Keratinocyte (primary cell): ENCODE results near the gene DYRK2. TPM values are rescaled to one million over a fixed set of nuclear protein-coding genes. Genes with fewer than 3 reads are reported as not detected.

Source experiments
- DNase-seq: peaks from one replicate; pipeline ENCODE4 v3.0.0-alpha.2; 2011; ENCODE audit warnings: low read depth, missing footprints, low spot score
- FAIRE-seq: peaks from 2 replicates; lab custom pipeline; 2011; peaks lifted over from hg19 to GRCh38; lab: Jason Lieb, UNC
- H2AFZ ChIP-seq: 2 replicates; pipeline ENCODE4 v1.6.0; 2012; ENCODE audit warnings: low read length, control low read depth, inconsistent platforms; ENCODE audit not compliant: control insufficient read depth
- H3K27ac ChIP-seq: 2 replicates; pipeline ENCODE4 v1.5.1; 2011; ENCODE audit warnings: low read length; ENCODE audit not compliant: control insufficient read depth, insufficient read depth
- H3K27me3 ChIP-seq: 3 replicates; pipeline ENCODE4 v1.6.0; 2011; ENCODE audit warnings: low read length; ENCODE audit not compliant: control insufficient read depth, insufficient read depth; ENCODE audit errors: extremely low read depth
- H3K36me3 ChIP-seq, 2 experiments: 2 replicates in 1 of 2; 3 replicates in 1 of 2; pipeline ENCODE4 v1.5.1; 2011; ENCODE audit warnings: low read length in 2 of 2, mild to moderate bottlenecking in 1 of 2; ENCODE audit not compliant: control insufficient read depth in 2 of 2, insufficient read depth in 2 of 2; ENCODE audit errors: extremely low read depth in 1 of 2
- H3K4me1 ChIP-seq: 3 replicates; pipeline ENCODE4 v1.5.1; 2011; ENCODE audit warnings: low read length; ENCODE audit not compliant: control insufficient read depth, insufficient read depth; ENCODE audit errors: extremely low read depth
- H3K4me2 ChIP-seq: 3 replicates; pipeline ENCODE4 v1.6.0; 2011; ENCODE audit warnings: low read depth, low read length; ENCODE audit not compliant: control insufficient read depth, insufficient read depth; ENCODE audit errors: extremely low read depth
- H3K4me3 ChIP-seq, 3 experiments: fragments of 200-600 bp in 1 of 3; sonication (generic) in 1 of 3; 2 replicates in 2 of 3; 3 replicates in 1 of 3; pipeline ENCODE4 v1.5.1; 2011 to 2016; ENCODE audit warnings: low read length in 3 of 3, mild to moderate bottlenecking in 3 of 3, control low read depth in 2 of 3, inconsistent platforms in 1 of 3, low read depth in 1 of 3, mixed read lengths in 1 of 3, mixed run types in 1 of 3, moderate library complexity in 1 of 3; ENCODE audit not compliant: control insufficient read depth in 2 of 3, insufficient read depth in 2 of 3; ENCODE audit errors: extremely low read depth in 1 of 3
- H3K79me2 ChIP-seq: 2 replicates; pipeline ENCODE4 v1.6.0; 2012; ENCODE audit warnings: low read length; ENCODE audit not compliant: control insufficient read depth, insufficient read depth
- H3K9ac ChIP-seq: 3 replicates; pipeline ENCODE4 v1.6.0; 2011; ENCODE audit warnings: low read length; ENCODE audit not compliant: control insufficient read depth, insufficient read depth; ENCODE audit errors: extremely low read depth
- H3K9me1 ChIP-seq: 3 replicates; pipeline ENCODE4 v1.6.0; 2011; ENCODE audit warnings: low read length; ENCODE audit not compliant: control insufficient read depth, insufficient read depth; ENCODE audit errors: extremely low read depth
- H3K9me3 ChIP-seq: 2 replicates; pipeline ENCODE4 v1.5.1; 2012; ENCODE audit warnings: low read depth, low read length; ENCODE audit not compliant: control insufficient read depth
- H4K20me1 ChIP-seq: 3 replicates; pipeline ENCODE4 v1.6.0; 2011; ENCODE audit warnings: low read length; ENCODE audit not compliant: control insufficient read depth, insufficient read depth; ENCODE audit errors: extremely low read depth
- EZH2 ChIP-seq: IDR thresholded peaks from one replicate; pipeline ENCODE4 v1.6.1; 2012; ENCODE audit warnings: inconsistent platforms, mild to moderate bottlenecking, low read length, moderate library complexity
- dilution Hi-C: fragments of 300-500 bp; cut with MboI; formaldehyde crosslinking; loops from one replicate; pipeline ENCODE4 v1.7.0; 2020; ENCODE audit warnings: low sequenced_read_pairs; ENCODE audit not compliant: extremely low pct_ligation_motif_present
- polyA plus RNA-seq, 5 experiments: library from polyadenylated mRNA; depleted of rRNA in 3 of 5; stranded (reverse) in 3 of 5; stranded (forward) in 1 of 5; unstranded in 1 of 5; fragments of >200 nt; gene quantifications; 1 replicate in 1 of 5; 2 replicates in 3 of 5; 3 replicates in 1 of 5; pipeline versions ENCODE4 v1.2.1 to v1.2.3, GENCODE V29; 2011 to 2012; ENCODE audit warnings: missing spikeins in 2 of 5, low read depth in 1 of 5, low replicate concordance in 1 of 5
- TF ChIP-seq, protein P1 (sequence below), 3 experiments: IDR thresholded peaks in 1 of 3; conservative IDR thresholded peaks in 1 of 3; optimal IDR thresholded peaks in 1 of 3; 2 replicates in 2 of 3; 3 replicates in 1 of 3; pipeline versions ENCODE3 to v1.5.1; 2011; ENCODE audit warnings: low read length in 3 of 3, mild to moderate bottlenecking in 3 of 3, moderate library complexity in 2 of 3, control low read depth in 1 of 3, inconsistent platforms in 1 of 3; ENCODE audit not compliant: insufficient read depth in 2 of 3; ENCODE audit errors: extremely low read depth in 1 of 3

Gene DYRK2
- polyA plus RNA-seq, 1 donor (not counting 4 experiments of a cell fraction or from before 2014, with no cell fraction given) = 22.7 TPM

- Histone ChIP-seq H3K9me1 (peaks cover 3% of the 10 kb centered on the region), H3K79me2 (peaks cover 68% of the 10 kb centered on the region), H3K27ac (peak overlapping the region; percentile 82), H3K4me2 (peak overlapping the region; percentile 99), H3K27me3 (no peaks in the 10 kb centered on the region), H4K20me1 (no peaks in the 10 kb centered on the region), H2AFZ (no peak overlapping the region), H3K9me3 (no peaks in the 10 kb centered on the region), H3K36me3 (peaks cover 0 to 12% of the 10 kb centered on the region in 2 experiments), H3K4me1 (peaks cover 38% of the 10 kb centered on the region), H3K4me3 (peak overlapping the region; percentile 61 to 90 (median 76)), H3K9ac (peak overlapping the region; percentile 90)
- no peak for TF ChIP-seq EZH2
- TF ChIP-seq, protein P1, sequence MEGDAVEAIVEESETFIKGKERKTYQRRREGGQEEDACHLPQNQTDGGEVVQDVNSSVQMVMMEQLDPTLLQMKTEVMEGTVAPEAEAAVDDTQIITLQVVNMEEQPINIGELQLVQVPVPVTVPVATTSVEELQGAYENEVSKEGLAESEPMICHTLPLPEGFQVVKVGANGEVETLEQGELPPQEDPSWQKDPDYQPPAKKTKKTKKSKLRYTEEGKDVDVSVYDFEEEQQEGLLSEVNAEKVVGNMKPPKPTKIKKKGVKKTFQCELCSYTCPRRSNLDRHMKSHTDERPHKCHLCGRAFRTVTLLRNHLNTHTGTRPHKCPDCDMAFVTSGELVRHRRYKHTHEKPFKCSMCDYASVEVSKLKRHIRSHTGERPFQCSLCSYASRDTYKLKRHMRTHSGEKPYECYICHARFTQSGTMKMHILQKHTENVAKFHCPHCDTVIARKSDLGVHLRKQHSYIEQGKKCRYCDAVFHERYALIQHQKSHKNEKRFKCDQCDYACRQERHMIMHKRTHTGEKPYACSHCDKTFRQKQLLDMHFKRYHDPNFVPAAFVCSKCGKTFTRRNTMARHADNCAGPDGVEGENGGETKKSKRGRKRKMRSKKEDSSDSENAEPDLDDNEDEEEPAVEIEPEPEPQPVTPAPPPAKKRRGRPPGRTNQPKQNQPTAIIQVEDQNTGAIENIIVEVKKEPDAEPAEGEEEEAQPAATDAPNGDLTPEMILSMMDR (optimal IDR thresholded peaks at IDR 0.05 in 1 of 3, IDR thresholded peaks at IDR 0.05 in 1 of 3, conservative IDR thresholded peaks at IDR 0.05 in 1 of 3; ENCODE audit: extremely low read depth in 1 of 3, insufficient read depth in 2 of 3, low read length in 3 of 3) = peak in 2 of 3 experiments; percentile 18 to 50
- FAIRE-seq (peak; percentile 34), DNase-seq (no peak)
- dilution Hi-C loops = no loop called here
Observed at GRCh38 chr12:67651132-67651695, 2.7 kb downstream of the DYRK2 start.

DNA sequence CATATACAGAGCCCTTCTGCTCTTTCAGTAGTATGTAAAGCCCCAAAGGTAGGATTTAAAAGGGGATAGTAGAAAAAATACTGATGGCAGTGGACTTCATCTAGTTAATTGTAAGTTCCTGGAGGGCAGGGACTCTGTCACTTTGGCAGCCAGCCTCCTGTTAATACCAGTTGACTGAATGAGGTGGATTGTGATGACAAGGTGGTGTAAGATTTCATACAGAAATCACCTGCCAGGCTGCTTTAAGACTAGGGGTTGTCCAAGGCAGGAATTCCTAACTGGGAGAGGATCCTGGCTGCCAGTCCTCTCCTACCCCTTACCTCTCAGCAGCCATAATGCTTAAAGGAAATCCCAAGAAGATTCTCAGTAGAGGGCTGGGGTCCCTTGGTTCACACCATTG, 7.3 kb downstream of the DYRK2 start:
- no peaks in the 10 kb centered on the region for H3K9me1 ChIP-seq
- dilution Hi-C loops = no loop called here
- no peaks in the 10 kb centered on the region for H3K9me3 ChIP-seq
- no peak for DNase-seq
- H3K4me1 ChIP-seq = peaks cover 24% of the 10 kb centered on the region
- H2AFZ ChIP-seq = no peak overlapping the region
- no peak overlapping the region for H3K27ac ChIP-seq
- TF ChIP-seq, protein P1 (optimal IDR thresholded peaks at IDR 0.05 in 1 of 3, IDR thresholded peaks at IDR 0.05 in 1 of 3, conservative IDR thresholded peaks at IDR 0.05 in 1 of 3; ENCODE audit: extremely low read depth in 1 of 3, insufficient read depth in 2 of 3, low read length in 3 of 3) = no peak
- H3K4me3 ChIP-seq = no peak overlapping the region
- no peak for FAIRE-seq
- H3K9ac ChIP-seq = no peak overlapping the region
- no peaks in the 10 kb centered on the region for H3K27me3 ChIP-seq
- H3K4me2 ChIP-seq = no peak overlapping the region
- H3K79me2 ChIP-seq = peaks cover 83% of the 10 kb centered on the region
- peaks cover 16 to 26% of the 10 kb centered on the region in 2 experiments for H3K36me3 ChIP-seq
- H4K20me1 ChIP-seq = peaks cover 3% of the 10 kb centered on the region
